ENCODE results near the gene GMCL1. TPM values are rescaled to one million over a fixed set of nuclear protein-coding genes. Genes with fewer than 3 reads are reported as not detected.
"Not testable (repeated sequence)": the region's sequence is repeated elsewhere in the genome, so short reads cannot be mapped to it uniquely, and the experiment has no call there.

The GMCL1 gene
- total and polyA plus RNA-seq, 8 donors = 15.3 to 27.0 (median 25.1) TPM

DNA sequence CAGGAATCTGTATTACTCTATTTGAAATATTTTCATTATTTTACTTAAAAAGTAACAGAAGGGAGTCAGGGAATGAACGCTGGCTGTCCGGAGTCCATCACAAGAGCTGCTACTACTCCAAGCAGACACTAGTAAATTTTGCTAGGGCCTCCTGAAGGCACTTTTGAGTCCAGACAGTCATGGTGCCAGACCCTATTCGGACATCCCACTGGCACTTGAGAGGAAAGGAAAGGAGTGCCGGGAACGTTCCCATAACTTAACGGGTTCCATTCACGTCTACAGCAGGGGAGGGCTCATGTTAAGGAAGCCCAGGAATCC lies 563 bp upstream of the GMCL1 start:
- Histone ChIP-seq H3K4me3 (peak overlapping the region; percentile 74 to 99), H3K27me3 (no peaks in the 10 kb centered on the region), H3K36me3 (peaks cover 0 to 15% of the 10 kb centered on the region in 2 donors), H3K27ac (peak overlapping the region; percentile 94 to 98), H3K9me3 (no peaks in the 10 kb centered on the region), H3K4me1 (peaks cover 14 to 26% of the 10 kb centered on the region in 2 donors)
- intact Hi-C loops (cut with DNase I) = no loop called here
- TF ChIP-seq, protein P1, sequence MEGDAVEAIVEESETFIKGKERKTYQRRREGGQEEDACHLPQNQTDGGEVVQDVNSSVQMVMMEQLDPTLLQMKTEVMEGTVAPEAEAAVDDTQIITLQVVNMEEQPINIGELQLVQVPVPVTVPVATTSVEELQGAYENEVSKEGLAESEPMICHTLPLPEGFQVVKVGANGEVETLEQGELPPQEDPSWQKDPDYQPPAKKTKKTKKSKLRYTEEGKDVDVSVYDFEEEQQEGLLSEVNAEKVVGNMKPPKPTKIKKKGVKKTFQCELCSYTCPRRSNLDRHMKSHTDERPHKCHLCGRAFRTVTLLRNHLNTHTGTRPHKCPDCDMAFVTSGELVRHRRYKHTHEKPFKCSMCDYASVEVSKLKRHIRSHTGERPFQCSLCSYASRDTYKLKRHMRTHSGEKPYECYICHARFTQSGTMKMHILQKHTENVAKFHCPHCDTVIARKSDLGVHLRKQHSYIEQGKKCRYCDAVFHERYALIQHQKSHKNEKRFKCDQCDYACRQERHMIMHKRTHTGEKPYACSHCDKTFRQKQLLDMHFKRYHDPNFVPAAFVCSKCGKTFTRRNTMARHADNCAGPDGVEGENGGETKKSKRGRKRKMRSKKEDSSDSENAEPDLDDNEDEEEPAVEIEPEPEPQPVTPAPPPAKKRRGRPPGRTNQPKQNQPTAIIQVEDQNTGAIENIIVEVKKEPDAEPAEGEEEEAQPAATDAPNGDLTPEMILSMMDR (IDR thresholded peaks at IDR 0.05) = no peak
- no peak for DNase-seq
- no peak for ATAC-seq

DNA sequence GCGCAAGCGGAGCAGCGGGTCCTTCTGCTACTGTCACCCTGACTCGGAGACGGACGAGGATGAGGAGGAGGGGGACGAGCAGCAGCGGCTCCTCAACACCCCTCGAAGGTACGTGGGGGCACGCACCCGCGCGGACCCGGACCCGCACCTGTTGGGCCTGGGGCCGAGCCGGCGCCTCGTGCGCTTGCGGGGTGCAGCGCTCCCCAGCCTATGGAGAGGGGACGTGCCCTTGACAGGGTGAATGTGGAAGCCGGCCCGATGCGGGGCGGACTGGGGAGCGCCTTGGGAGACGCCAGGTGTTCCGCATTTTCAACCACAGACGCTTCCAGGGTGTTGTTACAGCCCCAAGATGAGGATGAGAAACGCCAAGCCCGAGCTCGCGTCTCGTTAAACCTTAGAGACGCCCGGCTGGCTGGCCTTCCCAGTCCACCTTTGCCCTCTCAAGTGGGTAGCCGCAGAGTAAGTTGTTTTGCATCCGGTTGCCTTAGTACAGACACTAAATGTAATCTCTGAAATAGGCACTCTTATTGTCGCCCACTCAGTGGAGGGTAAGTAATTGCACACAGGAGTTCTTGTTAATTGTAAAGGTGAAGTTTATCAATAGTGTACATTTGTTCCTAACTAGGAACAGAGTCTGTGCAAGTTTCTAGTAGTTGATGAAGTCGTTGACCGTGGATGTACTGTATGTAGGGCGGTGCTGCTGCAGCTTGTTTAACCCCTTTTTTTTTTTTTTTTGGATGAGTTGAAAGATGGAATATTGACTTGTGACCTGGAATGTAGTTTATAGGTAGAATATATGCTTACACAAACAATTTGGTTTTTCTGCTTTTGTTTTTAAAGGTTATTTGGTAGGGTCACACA lies 815 bp downstream of the GMCL1 start:
- Histone ChIP-seq H3K4me1 (peaks cover 14 to 26% of the 10 kb centered on the region in 2 donors), H3K27ac (peak overlapping the region; percentile 94 to 98), H3K4me3 (peak overlapping the region; percentile 74 to 99), H3K36me3 (peaks cover 0 to 8% of the 10 kb centered on the region in 2 donors), H3K9me3 (no peaks in the 10 kb centered on the region), H3K27me3 (no peaks in the 10 kb centered on the region)
- DNase-seq = peak; percentile 10 to 89 (median 36)
- TF ChIP-seq, protein P1 (IDR thresholded peaks at IDR 0.05) = no peak
- intact Hi-C loops (cut with DNase I) = no loop called here
- ATAC-seq = peak; percentile 54

DNA sequence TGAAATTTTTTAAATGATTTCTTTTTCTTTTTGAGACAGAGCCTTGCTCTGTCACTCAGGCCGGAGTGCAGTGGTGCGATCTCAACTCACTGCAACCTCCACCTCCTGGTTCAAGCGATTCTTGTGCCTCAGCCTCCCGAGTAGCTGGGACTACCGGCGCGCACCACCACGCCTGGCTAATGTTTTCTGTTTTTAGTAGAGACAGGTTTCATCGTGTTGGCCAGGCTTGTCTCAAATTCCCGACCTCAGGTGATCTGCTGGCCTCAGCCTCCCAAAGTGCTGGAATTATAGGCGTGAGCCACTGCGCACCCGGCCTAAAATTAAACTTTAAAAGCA lies 1.4 kb downstream of the GMCL1 start:
- H3K36me3 ChIP-seq; DNase-seq; intact Hi-C loops (cut with DNase I); H3K9me3 ChIP-seq; ATAC-seq; H3K27ac ChIP-seq; H3K27me3 ChIP-seq: not testable (repeated sequence)
- peaks cover 14 to 29% of the 10 kb centered on the region in 2 donors for H3K4me1 ChIP-seq
- peak overlapping the region; percentile 74 to 99 for H3K4me3 ChIP-seq

DNA sequence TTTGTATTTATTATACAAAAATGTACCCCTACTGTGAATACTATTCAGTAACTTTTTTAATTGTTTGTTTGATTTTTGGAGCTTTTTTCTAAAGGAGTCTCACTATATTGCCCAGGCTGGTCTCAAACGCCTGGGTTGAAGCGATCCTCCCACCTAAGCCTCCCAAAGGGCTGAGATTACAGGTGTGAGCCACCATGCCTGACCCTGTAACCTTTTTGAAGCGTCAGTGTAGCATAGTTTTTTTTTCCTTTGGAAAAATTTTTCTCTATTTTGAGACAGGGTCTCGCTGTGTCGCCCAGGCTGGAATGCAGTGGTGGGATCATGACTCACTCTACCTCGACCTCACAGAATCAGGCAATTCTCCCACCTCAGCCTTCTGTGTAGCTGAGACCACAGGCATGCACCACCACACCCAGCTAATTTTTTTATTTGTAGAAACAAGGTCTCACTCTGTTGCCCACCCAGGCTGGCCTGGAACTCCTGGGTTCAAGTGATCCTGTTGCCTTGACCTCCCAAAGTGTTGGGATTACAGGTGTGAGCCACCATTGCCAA lies 2.0 kb downstream of the GMCL1 start:
- TF ChIP-seq, protein P1 (IDR thresholded peaks at IDR 0.05) = no peak
- no peak for ATAC-seq
- no peak for DNase-seq
- no peaks in the 10 kb centered on the region for H3K27me3 ChIP-seq
- no peak overlapping the region for H3K4me3 ChIP-seq
- H3K9me3 ChIP-seq = no peaks in the 10 kb centered on the region
- no peak overlapping the region for H3K27ac ChIP-seq
- H3K36me3 ChIP-seq = no peaks in the 10 kb centered on the region
- peaks cover 14 to 29% of the 10 kb centered on the region in 2 donors for H3K4me1 ChIP-seq
- intact Hi-C loops (cut with DNase I) = no loop called here

- no peaks in the 10 kb centered on the region for H3K27me3 ChIP-seq
- TF ChIP-seq, protein P1 (IDR thresholded peaks at IDR 0.05) = no peak
- no peak for DNase-seq
- H3K9me3 ChIP-seq = no peaks in the 10 kb centered on the region
- no peaks in the 10 kb centered on the region for H3K36me3 ChIP-seq
- H3K4me1 ChIP-seq = peaks cover 14 to 25% of the 10 kb centered on the region in 2 donors
- intact Hi-C loops (cut with DNase I) = no loop called here
- no peak overlapping the region for H3K4me3 ChIP-seq
- ATAC-seq = no peak
- H3K27ac ChIP-seq = no peak overlapping the region
These were observed 4.3 kb downstream of the GMCL1 start for GRCh38 chr2:69833752-69834151.

Data from left lung (tissue), 10 donors.